Stimulated activated CD4-positive, alpha-beta T cell treated with anti-CD3 and anti-CD28 coated beads, Interleukin-4, amount 100 ng/mL, for 4 hours (primary cell): ENCODE data around the gene LRRC74B.
"Not testable (repeated sequence)": the region's sequence is repeated elsewhere in the genome, so short reads cannot be mapped to it uniquely, and the experiment has no call there.

Experiments used
- DNase-seq, 2 experiments: peaks; one replicate each; pipeline ENCODE4 v3.0.0-alpha.2; 2020

LRRC74B gene

GRCh38 chr22:21077884-21078508 lies 32.2 kb downstream of the LRRC74B start:
- no peak for DNase-seq

GRCh38 chr22:21078916-21079315 lies 33.2 kb downstream of the LRRC74B start:
- DNase-seq: no peak

- no peak for DNase-seq
Measured at GRCh38 chr22:21079493-21079892, 33.7 kb downstream of the LRRC74B start.

- DNase-seq: no peak
Measured at GRCh38 chr22:21080435-21081137, 34.8 kb downstream of the LRRC74B start.

- DNase-seq: no peak
Measured at GRCh38 chr22:21082248-21082647, 36.5 kb downstream of the LRRC74B start.

- DNase-seq: no peak
Measured at GRCh38 chr22:21087119-21087518, 41.4 kb downstream of the LRRC74B start.

GRCh38 chr22:21087926-21088325 lies 42.2 kb downstream of the LRRC74B start:
- not testable (repeated sequence) for DNase-seq

GRCh38 chr22:21091220-21091619 lies 45.5 kb downstream of the LRRC74B start:
- DNase-seq: not testable (repeated sequence)

GRCh38 chr22:21092797-21093554 lies 47.2 kb downstream of the LRRC74B start:
- DNase-seq: no peak

- DNase-seq: not testable (repeated sequence)
Measured at GRCh38 chr22:21093555-21094137, 47.9 kb downstream of the LRRC74B start.

GRCh38 chr22:21094911-21095772 lies 49.4 kb downstream of the LRRC74B start:
- no peak for DNase-seq

GRCh38 chr22:21095773-21096107 lies 50.0 kb downstream of the LRRC74B start:
- no peak for DNase-seq

GRCh38 chr22:21096878-21097277 lies 51.1 kb downstream of the LRRC74B start:
- not testable (repeated sequence) for DNase-seq

- no peak for DNase-seq
Measured at GRCh38 chr22:21098099-21098671, 52.4 kb downstream of the LRRC74B start.

GRCh38 chr22:21099578-21099977 lies 53.8 kb downstream of the LRRC74B start:
- DNase-seq: no peak

- DNase-seq: no peak
Measured at GRCh38 chr22:21100149-21101032, 54.6 kb downstream of the LRRC74B start.

GRCh38 chr22:21101877-21102638 lies 56.3 kb downstream of the LRRC74B start:
- DNase-seq: no peak

GRCh38 chr22:21102659-21103267 lies 57.0 kb downstream of the LRRC74B start:
- peak; percentile 52 to 77 for DNase-seq

- no peak for DNase-seq
Measured at GRCh38 chr22:21103633-21104032, 57.9 kb downstream of the LRRC74B start.

GRCh38 chr22:21104126-21104691 lies 58.5 kb downstream of the LRRC74B start:
- no peak for DNase-seq
